IMR-90 (cell line): ENCODE results near the gene AGAP1. TPM values are rescaled to one million over a fixed set of nuclear protein-coding genes. Genes with fewer than 3 reads are reported as not detected.
A peak's percentile ranks its signal among the peaks of the same experiment; 100 is the strongest.

ENCODE experiments used
- ATAC-seq: fragments of 200-7000 bp; cut with Tn5 transposase; 2 replicates; pipeline ENCODE4 v1.9.1; 2020; ENCODE audit warnings: low read depth, mild to moderate bottlenecking, moderate library complexity
- BruUV-seq: library from RNA; stranded (reverse); fragments of 400-500 nt; replicated peaks from 2 replicates; lab custom pipeline; 2021; lab: Mats Ljungman, UMichigan
- CTCF ChIA-PET: fragments of 300-600 bp; formaldehyde crosslinking; extraction: SDS; loops from one replicate; lab custom pipeline; 2021; ENCODE audit warnings: antibody characterized with exemption; lab: Yijun Ruan, JAX
- POLR2A ChIA-PET: fragments of 300-600 bp; sonication (Branson Sonifier 250); formaldehyde crosslinking; loops from one replicate; lab custom pipeline; 2022; ENCODE audit warnings: antibody characterized with exemption; ENCODE audit not compliant: unreplicated experiment; lab: Charles Lee
- DNase-seq: peaks from one replicate; pipeline ENCODE4 v3.0.0; 2013
- H2AFZ ChIP-seq: replicated peaks from 2 replicates; pipeline ENCODE3; 2013; ENCODE audit warnings: low read length, mild to moderate bottlenecking; ENCODE audit not compliant: poor library complexity
- H2AK5ac ChIP-seq: 2 replicates; pipeline ENCODE4 v1.6.1; 2013; ENCODE audit warnings: low read depth, low read length, inconsistent platforms
- H2AK9ac ChIP-seq: replicated peaks from 2 replicates; pipeline ENCODE3; 2013; ENCODE audit warnings: mild to moderate bottlenecking, low read depth, low read length, moderate library complexity; ENCODE audit not compliant: poor library complexity
- H2BK120ac ChIP-seq: 2 replicates; pipeline ENCODE4 v1.6.1; 2013; ENCODE audit warnings: low read depth, low read length, inconsistent platforms
- H2BK15ac ChIP-seq: 3 replicates; pipeline ENCODE4 v1.6.1; 2013; ENCODE audit warnings: low read depth, low read length, inconsistent platforms
- H2BK20ac ChIP-seq: 2 replicates; pipeline ENCODE4 v1.6.1; 2013; ENCODE audit warnings: low read depth, mild to moderate bottlenecking, inconsistent platforms, low read length, moderate library complexity
- H2BK5ac ChIP-seq: 2 replicates; pipeline ENCODE4 v1.6.1; 2013; ENCODE audit warnings: mild to moderate bottlenecking, low read depth, low read length, inconsistent platforms; ENCODE audit not compliant: poor library complexity, severe bottlenecking
- H3K14ac ChIP-seq: replicated peaks from 2 replicates; pipeline ENCODE4 v1.6.1; 2013; ENCODE audit warnings: low read depth, low read length, inconsistent platforms
- H3K18ac ChIP-seq: 2 replicates; pipeline ENCODE4 v1.6.1; 2013; ENCODE audit warnings: low read depth, low read length, control low read depth
- H3K23ac ChIP-seq: 2 replicates; pipeline ENCODE4 v1.6.1; 2013; ENCODE audit warnings: low read depth, low read length, inconsistent platforms
- H3K27ac ChIP-seq: 2 replicates; pipeline ENCODE4 v1.5.1; 2013; ENCODE audit warnings: mild to moderate bottlenecking, control low read depth, low read length; ENCODE audit not compliant: insufficient read depth
- H3K27me3 ChIP-seq: 2 replicates; pipeline ENCODE4 v1.6.1; 2013; ENCODE audit warnings: low read length; ENCODE audit not compliant: control insufficient read depth, insufficient read depth
- H3K36me3 ChIP-seq: 2 replicates; pipeline ENCODE4 v1.6.1; 2013; ENCODE audit warnings: low read length, mixed read lengths; ENCODE audit not compliant: control insufficient read depth, insufficient read depth
- H3K4ac ChIP-seq: 2 replicates; pipeline ENCODE4 v1.6.1; 2013; ENCODE audit warnings: low read depth, low read length, inconsistent platforms
- H3K4me1 ChIP-seq: 2 replicates; pipeline ENCODE4 v1.6.1; 2013; ENCODE audit warnings: low read length, mixed read lengths; ENCODE audit not compliant: control insufficient read depth, insufficient read depth
- H3K4me2 ChIP-seq: 2 replicates; pipeline ENCODE4 v1.6.1; 2013; ENCODE audit warnings: low read depth, mild to moderate bottlenecking, control low read depth, low read length, moderate library complexity
- H3K4me3 ChIP-seq: 2 replicates; pipeline ENCODE4 v1.5.1; 2013; ENCODE audit warnings: low read depth, mild to moderate bottlenecking, control low read depth, low read length, moderate library complexity; ENCODE audit not compliant: insufficient read depth
- H3K56ac ChIP-seq: 2 replicates; pipeline ENCODE4 v1.6.1; 2013; ENCODE audit warnings: low read length, inconsistent platforms; ENCODE audit not compliant: insufficient read depth; ENCODE audit errors: extremely low read depth
- H3K79me1 ChIP-seq, 2 experiments: 2 replicates each; pipeline ENCODE4 v1.6.1; 2013; ENCODE audit warnings: low read length in 2 of 2, inconsistent platforms in 1 of 2, low read depth in 1 of 2
- H3K9ac ChIP-seq: 2 replicates; pipeline ENCODE4 v1.6.1; 2013; ENCODE audit warnings: low read depth, low read length, control low read depth
- H3K9me1 ChIP-seq: 2 replicates; pipeline ENCODE4 v1.6.1; 2013; ENCODE audit warnings: low read length, inconsistent platforms; ENCODE audit not compliant: insufficient read depth
- H3K9me3 ChIP-seq: 2 replicates; pipeline ENCODE4 v1.6.1; 2013; ENCODE audit warnings: low read length; ENCODE audit not compliant: control insufficient read depth, insufficient read depth
- H4K20me1 ChIP-seq: 2 replicates; pipeline ENCODE4 v1.6.1; 2013; ENCODE audit warnings: low read length, inconsistent platforms; ENCODE audit not compliant: insufficient read depth
- H4K5ac ChIP-seq: 2 replicates; pipeline ENCODE4 v1.6.1; 2013; ENCODE audit warnings: mild to moderate bottlenecking, low read depth, low read length, control low read depth
- H4K8ac ChIP-seq, 2 experiments: 2 replicates each; pipeline ENCODE4 v1.6.1; 2013; ENCODE audit warnings: low read depth in 2 of 2, low read length in 2 of 2, control low read depth in 1 of 2, inconsistent platforms in 1 of 2
- H4K91ac ChIP-seq: 2 replicates; pipeline ENCODE4 v1.6.1; 2013; ENCODE audit warnings: low read depth, low read length, inconsistent platforms; ENCODE audit not compliant: insufficient read depth
- BHLHE40 ChIP-seq: fragments of 150-350 bp; IDR thresholded peaks from 2 replicates; pipeline ENCODE4 v1.6.1; 2016; ENCODE audit warnings: mild to moderate bottlenecking, low read depth, low read length
- CEBPB ChIP-seq: IDR thresholded peaks from 2 replicates; pipeline ENCODE4 v1.6.1; 2012; ENCODE audit warnings: low read depth, low read length, improper control_type of control experiment
- CHD1 ChIP-seq: IDR thresholded peaks from 2 replicates; pipeline ENCODE4 v1.6.1; 2012; ENCODE audit warnings: low read depth, low read length, improper control_type of control experiment
- FOS ChIP-seq: fragments of 150-350 bp; IDR thresholded peaks from 2 replicates; pipeline ENCODE4 v1.6.1; 2016; ENCODE audit warnings: low read depth, low read length
- MAFK ChIP-seq: IDR thresholded peaks from 2 replicates; pipeline ENCODE4 v1.6.1; 2012; ENCODE audit warnings: low read depth, low read length, improper control_type of control experiment
- MAZ ChIP-seq: IDR thresholded peaks from 2 replicates; pipeline ENCODE4 v1.6.1; 2012; ENCODE audit warnings: low read depth, mild to moderate bottlenecking, low read length, improper control_type of control experiment, moderate library complexity, borderline replicate concordance
- MXI1 ChIP-seq: IDR thresholded peaks from 2 replicates; pipeline ENCODE4 v1.6.1; 2012; ENCODE audit warnings: low read depth, mild to moderate bottlenecking, low read length, moderate library complexity, borderline replicate concordance
- NFE2L2 ChIP-seq: fragments of 150-350 bp; IDR thresholded peaks from 2 replicates; pipeline ENCODE4 v1.6.1; 2016; ENCODE audit warnings: low read depth, mild to moderate bottlenecking, low read length
- POLR2A ChIP-seq: IDR thresholded peaks from 2 replicates; pipeline ENCODE4 v1.6.1; 2012; ENCODE audit warnings: mild to moderate bottlenecking, low read depth, low read length
- RAD21 ChIP-seq: IDR thresholded peaks from 2 replicates; pipeline ENCODE4 v1.6.1; 2012; ENCODE audit warnings: low read length, improper control_type of control experiment
- RCOR1 ChIP-seq: IDR thresholded peaks from 2 replicates; pipeline ENCODE4 v1.6.1; 2012; ENCODE audit warnings: mild to moderate bottlenecking, low read length, improper control_type of control experiment; ENCODE audit not compliant: insufficient replicate concordance
- RFX5 ChIP-seq: IDR thresholded peaks from 2 replicates; pipeline ENCODE4 v1.8.0; 2012; ENCODE audit warnings: low read depth, mild to moderate bottlenecking, low read length, moderate library complexity
- SMC3 ChIP-seq: fragments of 150-350 bp; IDR thresholded peaks from 2 replicates; pipeline ENCODE4 v1.6.1; 2016; ENCODE audit warnings: low read depth, mild to moderate bottlenecking, antibody characterized with exemption, low read length, moderate library complexity
- WGBS, 2 experiments: methylation state at CpG; one replicate each; pipeline versions ENCODE4 v1.1.5 to v1.1.7; 2013; ENCODE audit warnings: missing lambda C conversion rate in 2 of 2; ENCODE audit not compliant: insufficient read length in 1 of 2; ENCODE audit errors: extremely low coverage in 2 of 2; 5-methylcytosine and 5-hydroxymethylcytosine counted together
- dilution Hi-C: fragments of 300-500 bp; cut with HindIII; formaldehyde crosslinking; loops from one replicate; pipeline ENCODE4 v1.14.3; 2018; ENCODE audit warnings: low sequenced_read_pairs; ENCODE audit not compliant: unreplicated experiment
- in situ Hi-C: fragments of 300-500 bp; cut with MboI; formaldehyde crosslinking; loops from 3 replicates; pipeline ENCODE4 v1.14.3; 2019; ENCODE audit warnings: low sequenced_read_pairs, inconsistent platforms, mixed read lengths
- intact Hi-C: fragments of 100-400 bp; cut with micrococcal nuclease; formaldehyde crosslinking; loops from 2 replicates; pipeline ENCODE4 v1.10.0; 2022
- polyA plus RNA-seq, 3 experiments: library from polyadenylated mRNA; depleted of rRNA; stranded (reverse); fragments of >200 nt; gene quantifications; 2 replicates each; pipeline ENCODE4 v1.2.3, GENCODE V29; 2012; ENCODE audit warnings: low replicate concordance in 1 of 3
- total RNA-seq: library from RNA; depleted of rRNA; stranded (reverse); fragments of >200 nt; gene quantifications from 2 replicates; pipeline ENCODE4 v1.2.3, GENCODE V29; 2012
- TF ChIP-seq, protein P1 (sequence below): fragments of 150-350 bp; IDR thresholded peaks from 2 replicates; pipeline ENCODE4 v1.6.1; 2016; ENCODE audit warnings: low read depth, mild to moderate bottlenecking, low read length, moderate library complexity, borderline replicate concordance
- TF ChIP-seq, protein P2 (sequence below): fragments of 150-350 bp; IDR thresholded peaks from 2 replicates; pipeline ENCODE4 v1.6.1; 2017; ENCODE audit warnings: mild to moderate bottlenecking, antibody characterized with exemption, low read length, low read depth
- TF ChIP-seq, protein P3 (sequence below): conservative IDR thresholded peaks from 2 replicates; pipeline ENCODE4 v1.5.1; 2012; ENCODE audit warnings: mild to moderate bottlenecking, low read depth, low read length, improper control_type of control experiment

The AGAP1 gene
- total and polyA plus RNA-seq, 2 of the 4 experiments (the other 2 are of a cell fraction), result 15.1 to 16.4 TPM

DNA sequence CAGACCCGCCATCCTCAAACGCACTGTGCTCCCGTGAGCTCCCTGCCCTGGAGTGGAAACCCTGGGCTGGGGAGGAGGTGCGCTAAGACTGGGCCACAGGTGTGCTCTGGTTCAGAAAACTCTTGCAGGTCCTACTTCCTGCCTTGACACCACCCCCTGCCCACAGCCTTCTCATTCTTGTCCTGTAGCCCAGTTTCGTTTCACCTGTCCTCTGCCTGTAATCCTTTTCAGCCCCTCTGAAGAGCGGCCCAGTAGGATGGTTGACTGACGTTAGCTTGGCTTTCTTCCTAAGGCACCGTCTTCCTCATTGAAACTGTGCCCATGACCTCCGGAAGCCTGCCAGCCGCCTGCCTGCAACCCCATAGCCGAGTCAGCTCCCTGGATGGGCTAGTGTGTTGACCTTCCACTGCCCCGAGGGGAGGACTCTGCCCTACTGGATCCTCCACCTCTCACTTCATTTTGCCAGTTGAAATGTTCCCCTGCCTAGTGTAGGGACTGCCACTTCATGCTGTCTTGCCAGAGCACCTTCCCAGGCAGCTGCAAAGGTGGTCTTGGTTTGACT, 116.9 kb downstream of the AGAP1 start:
- Histone ChIP-seq H3K79me1 (peaks cover 25 to 77% of the 10 kb centered on the region in 2 experiments), H3K18ac (no peak overlapping the region), H2BK15ac (no peak overlapping the region), H3K4me2 (no peak overlapping the region), H3K4me3 (no peak overlapping the region), H2AK5ac (no peak overlapping the region), H3K4ac (no peak overlapping the region), H3K4me1 (peaks cover 9% of the 10 kb centered on the region; the same call in 1 of the 2 replicates), H3K27ac (no peak overlapping the region), H2BK5ac (no peak overlapping the region), H3K27me3 (no peaks in the 10 kb centered on the region), H3K9me1 (peaks cover 6% of the 10 kb centered on the region), H3K23ac (no peak overlapping the region), H3K9me3 (no peaks in the 10 kb centered on the region), H2BK20ac (no peak overlapping the region), H2AFZ (no peak overlapping the region), H4K20me1 (peaks cover 61% of the 10 kb centered on the region), H3K14ac (no peak overlapping the region), H3K9ac (no peak overlapping the region), H2BK120ac (no peak overlapping the region), H2AK9ac (peak overlapping the region; percentile 19), H4K5ac (no peak overlapping the region), H3K36me3 (no peaks in the 10 kb centered on the region), H4K91ac (no peak overlapping the region), H4K8ac (no peak overlapping the region), H3K56ac (no peak overlapping the region)
- no peak for DNase-seq
- no TSS peak for BruUV-seq
- CTCF ChIA-PET, result no interaction called here
- in situ Hi-C loops, result loop anchor here (25.0 kb wide), 1 partner anchor 552 kb away; the partner anchor contains the start of gene GBX2
- no peak for ATAC-seq
- intact Hi-C loops, result no loop called here
- 100% methylated on average over 1 of the region's 12 CpGs; no CpG with 5 or more reads in 1 of the 2 experiments for WGBS, 2 experiments
- dilution Hi-C loops, result no loop called here
- POLR2A ChIA-PET, result no interaction called here
- no peak for TF ChIP-seq RFX5
- TF ChIP-seq, protein P1, sequence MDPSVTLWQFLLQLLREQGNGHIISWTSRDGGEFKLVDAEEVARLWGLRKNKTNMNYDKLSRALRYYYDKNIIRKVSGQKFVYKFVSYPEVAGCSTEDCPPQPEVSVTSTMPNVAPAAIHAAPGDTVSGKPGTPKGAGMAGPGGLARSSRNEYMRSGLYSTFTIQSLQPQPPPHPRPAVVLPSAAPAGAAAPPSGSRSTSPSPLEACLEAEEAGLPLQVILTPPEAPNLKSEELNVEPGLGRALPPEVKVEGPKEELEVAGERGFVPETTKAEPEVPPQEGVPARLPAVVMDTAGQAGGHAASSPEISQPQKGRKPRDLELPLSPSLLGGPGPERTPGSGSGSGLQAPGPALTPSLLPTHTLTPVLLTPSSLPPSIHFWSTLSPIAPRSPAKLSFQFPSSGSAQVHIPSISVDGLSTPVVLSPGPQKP, result no peak
- no peak for TF ChIP-seq CHD1
- TF ChIP-seq, protein P2, sequence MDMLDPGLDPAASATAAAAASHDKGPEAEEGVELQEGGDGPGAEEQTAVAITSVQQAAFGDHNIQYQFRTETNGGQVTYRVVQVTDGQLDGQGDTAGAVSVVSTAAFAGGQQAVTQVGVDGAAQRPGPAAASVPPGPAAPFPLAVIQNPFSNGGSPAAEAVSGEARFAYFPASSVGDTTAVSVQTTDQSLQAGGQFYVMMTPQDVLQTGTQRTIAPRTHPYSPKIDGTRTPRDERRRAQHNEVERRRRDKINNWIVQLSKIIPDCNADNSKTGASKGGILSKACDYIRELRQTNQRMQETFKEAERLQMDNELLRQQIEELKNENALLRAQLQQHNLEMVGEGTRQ, result no peak
- TF ChIP-seq NFE2L2, result no peak
- no peak for TF ChIP-seq RCOR1
- TF ChIP-seq FOS, result no peak
- TF ChIP-seq CEBPB, result no peak
- no peak for TF ChIP-seq MXI1
- no peak for TF ChIP-seq MAFK
- no peak for TF ChIP-seq POLR2A
- TF ChIP-seq, protein P3, sequence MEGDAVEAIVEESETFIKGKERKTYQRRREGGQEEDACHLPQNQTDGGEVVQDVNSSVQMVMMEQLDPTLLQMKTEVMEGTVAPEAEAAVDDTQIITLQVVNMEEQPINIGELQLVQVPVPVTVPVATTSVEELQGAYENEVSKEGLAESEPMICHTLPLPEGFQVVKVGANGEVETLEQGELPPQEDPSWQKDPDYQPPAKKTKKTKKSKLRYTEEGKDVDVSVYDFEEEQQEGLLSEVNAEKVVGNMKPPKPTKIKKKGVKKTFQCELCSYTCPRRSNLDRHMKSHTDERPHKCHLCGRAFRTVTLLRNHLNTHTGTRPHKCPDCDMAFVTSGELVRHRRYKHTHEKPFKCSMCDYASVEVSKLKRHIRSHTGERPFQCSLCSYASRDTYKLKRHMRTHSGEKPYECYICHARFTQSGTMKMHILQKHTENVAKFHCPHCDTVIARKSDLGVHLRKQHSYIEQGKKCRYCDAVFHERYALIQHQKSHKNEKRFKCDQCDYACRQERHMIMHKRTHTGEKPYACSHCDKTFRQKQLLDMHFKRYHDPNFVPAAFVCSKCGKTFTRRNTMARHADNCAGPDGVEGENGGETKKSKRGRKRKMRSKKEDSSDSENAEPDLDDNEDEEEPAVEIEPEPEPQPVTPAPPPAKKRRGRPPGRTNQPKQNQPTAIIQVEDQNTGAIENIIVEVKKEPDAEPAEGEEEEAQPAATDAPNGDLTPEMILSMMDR, result no peak
- no peak for TF ChIP-seq MAZ
- TF ChIP-seq BHLHE40, result no peak
- TF ChIP-seq SMC3, result no peak
- no peak for TF ChIP-seq RAD21
